ENCODE measurements around the gene PPP2R5D.
"Not testable (repeated sequence)": the region's sequence is repeated elsewhere in the genome, so short reads cannot be mapped to it uniquely, and the experiment has no call there.

PPP2R5D gene

GRCh38 chr6:43032326-43032725 lies 48.0 kb downstream of the PPP2R5D start:
- DNase-seq (ENCODE audit: low spot score): no peak

GRCh38 chr6:43033496-43034189 lies 49.3 kb downstream of the PPP2R5D start:
- no peak for DNase-seq (ENCODE audit: low spot score)

- DNase-seq (ENCODE audit: low spot score): no peak
Measured at GRCh38 chr6:43034190-43034525, 49.8 kb downstream of the PPP2R5D start.

DNA sequence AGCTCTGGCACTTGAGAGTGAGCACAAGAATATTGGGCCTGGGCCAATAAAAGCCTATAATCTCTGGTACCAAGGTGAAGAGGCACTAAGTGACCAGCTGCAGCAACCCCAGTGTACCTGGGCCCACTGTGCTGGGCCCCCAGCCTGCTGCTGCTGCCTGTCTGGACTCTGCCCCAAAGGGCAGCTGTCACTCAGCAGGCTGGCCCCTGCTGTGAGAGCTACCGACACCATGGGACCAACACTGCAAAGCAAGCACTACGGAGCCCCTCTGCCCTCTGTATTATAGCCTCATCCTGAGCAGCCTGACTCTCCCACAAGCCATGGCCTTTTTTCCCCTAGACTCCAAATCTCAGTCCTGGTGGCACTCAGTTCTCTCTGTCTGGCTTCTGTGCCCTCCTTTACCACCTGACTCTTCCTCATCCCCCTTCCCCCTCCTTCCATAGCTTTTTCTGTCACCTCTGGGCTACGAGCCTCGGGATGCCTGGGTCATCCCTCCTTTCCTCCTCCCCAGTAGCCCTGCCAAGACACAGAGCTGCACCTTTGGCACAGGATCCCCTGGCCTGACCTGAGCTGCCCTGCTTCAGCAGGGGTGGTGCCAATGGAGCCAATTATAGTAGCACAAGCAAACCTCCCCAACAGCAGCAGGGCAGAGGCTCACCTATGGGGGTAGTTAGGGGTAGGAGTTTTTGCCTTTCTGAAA lies 51.3 kb downstream of the PPP2R5D start:
- DNase-seq (ENCODE audit: low spot score): no peak

- DNase-seq (ENCODE audit: low spot score): no peak
Measured at GRCh38 chr6:43036712-43037111, 52.3 kb downstream of the PPP2R5D start.

GRCh38 chr6:43037197-43037596 lies 52.8 kb downstream of the PPP2R5D start:
- DNase-seq (ENCODE audit: low spot score): no peak

DNA sequence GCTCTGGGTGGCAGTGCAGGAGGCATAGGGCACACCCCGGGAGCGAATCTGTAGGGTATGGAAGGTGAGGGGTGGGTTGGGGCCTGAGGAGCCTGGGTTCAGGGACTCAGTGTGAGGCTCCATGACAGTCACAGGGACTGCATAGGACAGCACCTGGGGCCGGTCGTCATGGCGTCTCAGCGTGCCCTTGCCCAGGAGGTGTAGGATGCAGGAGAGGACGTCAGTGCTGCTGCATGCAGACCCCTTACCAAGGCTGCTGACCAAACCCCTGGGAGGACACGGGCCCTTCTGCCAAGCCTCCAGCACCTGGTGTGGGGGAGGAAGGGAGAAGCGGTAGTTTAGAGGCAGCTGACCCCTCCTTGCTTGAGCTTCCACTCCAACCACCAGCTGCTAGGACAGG lies 53.3 kb downstream of the PPP2R5D start:
- no peak for DNase-seq (ENCODE audit: low spot score)

DNA sequence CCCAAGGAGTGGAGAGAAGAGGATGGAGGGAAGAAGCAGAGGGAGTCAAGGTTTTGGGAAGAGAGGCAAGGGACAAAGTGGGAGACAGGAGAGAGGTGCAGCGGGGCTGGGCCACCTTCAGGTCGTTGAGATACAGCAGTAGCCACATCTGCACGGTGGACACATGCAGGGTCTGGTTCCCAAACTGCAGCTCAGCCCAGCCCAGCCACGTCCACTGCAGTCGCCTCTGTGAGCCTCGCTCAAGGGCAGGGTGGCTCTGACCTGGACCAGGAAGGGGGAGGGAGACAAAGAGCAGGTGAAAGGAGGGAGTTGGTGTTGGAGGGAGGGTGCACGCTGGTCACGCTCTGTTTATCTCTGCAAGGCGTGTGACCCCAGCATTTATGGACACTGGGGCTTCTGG lies 54.4 kb downstream of the PPP2R5D start:
- DNase-seq (ENCODE audit: low spot score): no peak

DNA sequence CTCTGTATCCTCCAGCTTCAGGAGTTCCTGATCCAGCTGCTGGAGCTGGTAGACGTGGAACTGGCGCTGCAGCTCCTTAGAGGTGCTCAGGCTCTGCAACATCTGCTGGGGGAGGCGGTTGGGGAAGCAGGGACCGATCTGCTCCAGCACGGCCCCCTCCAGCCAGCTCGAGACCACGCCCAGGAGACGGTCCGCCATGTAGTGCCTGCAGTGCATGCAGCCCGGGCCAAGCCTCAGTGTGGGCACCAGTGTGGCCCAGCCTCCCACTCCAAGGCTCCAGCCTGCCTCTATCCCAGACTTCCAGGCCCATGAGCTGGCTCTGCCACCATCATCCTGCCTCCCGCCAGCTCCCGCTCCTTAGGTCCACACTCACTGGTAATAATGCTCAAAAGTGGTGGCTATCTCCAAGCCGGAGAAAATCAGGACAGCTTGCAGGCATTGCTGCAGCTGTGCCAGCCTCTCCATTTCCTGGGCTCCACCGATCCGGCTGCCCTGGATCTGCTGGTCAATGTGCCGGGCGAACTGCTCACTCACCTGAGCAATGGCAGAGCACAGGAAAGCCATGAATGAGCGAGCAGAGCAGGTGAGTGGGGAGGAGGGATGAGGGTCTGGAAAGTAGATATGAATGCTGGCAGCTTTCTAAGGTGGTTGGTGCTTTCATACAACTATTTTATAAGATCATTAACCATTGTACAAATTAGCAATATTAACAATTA lies 56.3 kb downstream of the PPP2R5D start:
- DNase-seq (ENCODE audit: low spot score): no peak

DNA sequence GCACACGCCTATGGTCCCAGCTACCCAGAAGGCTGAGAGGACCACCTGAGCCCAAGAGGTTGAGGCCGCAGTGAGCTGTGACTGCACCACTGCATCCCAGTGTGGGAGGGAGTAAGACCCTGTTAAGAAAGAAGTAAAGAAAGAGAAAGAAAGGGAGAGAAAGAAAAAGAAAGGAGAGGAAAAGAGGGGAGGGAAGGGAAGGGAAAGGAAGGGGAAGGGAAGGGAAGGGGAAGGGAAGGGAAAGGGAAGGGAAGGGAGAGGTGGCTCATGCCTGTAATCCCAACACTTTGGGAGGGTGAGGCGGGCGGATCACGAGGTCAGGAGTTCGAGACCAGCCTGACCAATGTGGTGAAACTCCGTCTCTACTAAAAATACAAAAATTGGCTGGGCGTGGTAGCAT lies 57.1 kb downstream of the PPP2R5D start:
- DNase-seq (ENCODE audit: low spot score): not testable (repeated sequence)

GRCh38 chr6:43043310-43043709 lies 58.9 kb downstream of the PPP2R5D start:
- DNase-seq (ENCODE audit: low spot score): no peak

- DNase-seq (ENCODE audit: low spot score): no peak
Measured at GRCh38 chr6:43045371-43045930, 61.1 kb downstream of the PPP2R5D start.

- DNase-seq (ENCODE audit: low spot score): no peak
Measured at GRCh38 chr6:43047998-43048397, 63.6 kb downstream of the PPP2R5D start.

GRCh38 chr6:43050981-43051380 lies 66.6 kb downstream of the PPP2R5D start:
- no peak for DNase-seq (ENCODE audit: low spot score)

- DNase-seq (ENCODE audit: low spot score): no peak
Measured at GRCh38 chr6:43052225-43052841, 68.0 kb downstream of the PPP2R5D start.

- peak; percentile 64 for DNase-seq (ENCODE audit: low spot score)
Measured at GRCh38 chr6:43052842-43053544, 68.6 kb downstream of the PPP2R5D start.

DNA sequence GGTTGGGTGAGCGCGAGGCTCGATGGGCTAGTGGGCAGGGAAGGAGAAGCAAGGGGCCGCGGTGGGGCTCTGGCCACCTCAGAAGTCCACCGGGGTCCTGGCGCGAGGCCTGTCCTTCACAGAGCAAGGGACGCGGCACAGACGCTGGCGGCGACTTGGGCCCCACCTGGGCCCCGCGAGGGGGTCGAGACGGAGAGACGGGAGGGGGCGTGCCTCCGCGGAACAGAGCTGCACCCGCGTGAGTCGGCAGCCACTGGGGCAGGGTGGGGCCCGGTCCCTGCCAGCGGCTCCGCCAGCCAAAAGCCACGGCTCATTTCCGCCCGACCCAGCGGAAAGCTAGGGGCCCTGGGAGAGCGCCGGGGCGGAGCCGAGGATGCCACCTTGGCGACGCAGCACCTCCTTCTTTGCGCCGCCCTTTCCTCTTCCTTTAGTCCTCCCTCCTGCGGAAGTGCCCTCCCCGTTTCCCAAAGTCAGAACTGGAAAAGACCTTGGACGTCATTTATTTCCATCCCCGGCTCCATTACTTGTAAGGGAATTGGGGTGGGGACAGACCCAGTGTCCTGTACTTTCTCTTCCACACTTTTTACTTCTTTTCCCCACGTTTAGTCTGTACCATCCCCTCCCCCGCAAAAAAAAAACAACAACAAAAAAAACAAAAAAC lies 69.3 kb downstream of the PPP2R5D start, which contains the start of gene CUL7:
TSS of gene CUL7 (minus strand) at position 307 of the 661 bp plus-strand sequence. CDS start 1,063 bp downstream, outside the sequence.
- peak; percentile 88 for DNase-seq (ENCODE audit: low spot score)

DNA sequence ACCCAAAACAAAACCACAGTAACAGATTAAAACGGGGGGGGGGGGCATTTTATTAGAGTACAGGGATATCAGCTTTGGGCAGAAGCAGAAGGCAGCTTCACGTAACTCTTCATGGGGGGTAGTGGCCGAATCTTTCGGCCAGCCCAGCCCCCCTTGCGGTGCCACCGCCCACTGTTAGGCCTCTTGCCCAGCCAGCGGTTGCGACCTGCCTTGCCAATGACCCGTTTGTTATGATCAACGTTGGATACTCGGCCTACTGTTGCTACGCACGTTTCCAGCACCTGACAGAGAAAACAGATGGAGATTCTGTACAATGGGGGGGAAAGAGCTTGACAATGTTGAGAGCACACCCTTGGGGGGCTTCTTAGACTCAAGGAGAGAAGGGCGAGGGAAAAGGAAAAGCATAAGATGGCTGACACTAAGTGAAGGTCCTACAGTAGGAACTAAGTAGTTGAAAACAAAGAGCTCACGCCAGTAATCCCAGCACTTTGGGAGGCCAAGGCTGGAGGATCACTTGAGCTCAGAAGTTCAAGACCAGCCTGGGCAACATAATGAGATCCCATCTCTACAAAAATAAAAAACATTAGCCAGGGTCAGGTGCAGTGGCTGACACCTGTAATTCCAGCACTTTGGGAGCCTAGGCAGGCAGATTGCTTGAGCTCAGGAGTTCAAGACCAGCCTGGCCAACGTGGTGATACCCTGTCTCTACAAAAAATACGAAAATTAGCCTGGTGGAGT lies 70.0 kb downstream of the PPP2R5D start:
- DNase-seq (ENCODE audit: low spot score): no peak

DNA sequence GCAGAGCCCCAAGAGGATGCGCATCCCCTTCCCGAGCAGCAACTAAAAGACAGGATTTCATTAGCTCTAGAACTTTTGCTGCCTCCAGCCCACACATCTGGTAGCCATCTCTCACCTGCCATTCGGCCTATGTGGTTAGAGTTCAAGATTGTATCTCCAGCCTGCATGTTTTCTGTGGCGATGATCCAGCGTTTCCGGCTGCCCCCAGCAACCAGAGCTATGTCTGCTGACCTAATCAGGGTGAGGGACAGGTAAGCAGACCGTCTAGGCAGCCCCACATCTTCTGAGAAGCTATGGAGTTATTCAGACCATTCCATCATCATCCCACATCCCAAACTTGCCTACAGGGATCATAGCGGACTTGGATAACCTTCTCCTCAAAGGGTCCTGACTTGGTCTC lies 71.6 kb downstream of the PPP2R5D start:
- no peak for DNase-seq (ENCODE audit: low spot score)

DNA sequence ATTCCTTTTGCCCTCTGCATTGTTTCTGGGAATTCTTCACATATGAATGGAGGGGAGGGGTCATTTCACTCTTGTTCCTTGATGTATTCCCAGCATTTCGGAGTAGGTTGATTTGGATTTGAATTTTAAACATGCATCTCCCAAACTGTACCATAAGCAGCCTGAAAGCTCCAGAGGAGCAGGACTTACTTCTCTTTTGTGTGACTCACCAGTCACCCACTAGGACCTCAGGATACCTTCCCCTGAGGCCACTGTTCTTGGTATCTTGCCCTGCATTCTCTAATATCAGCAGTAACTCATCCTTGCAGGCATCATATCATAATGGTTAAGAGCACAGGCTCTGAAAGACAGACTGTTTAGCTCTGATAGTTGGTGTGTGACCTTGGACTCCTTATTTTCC lies 74.2 kb downstream of the PPP2R5D start:
- DNase-seq (ENCODE audit: low spot score): no peak
